Esophagus squamous epithelium (tissue), 4 donors: ENCODE data around the gene GNPAT.

ENCODE experiments used
- CTCF ChIP-seq, 6 experiments: fragments of 450-650 bp in 4 of 6; fragments of 200-600 bp in 2 of 6; sonication (generic) in 2 of 6; IDR thresholded peaks; one replicate each; pipeline ENCODE4 v1.5.1; 2016 to 2019; ENCODE audit warnings: antibody characterized with exemption in 6 of 6, mild to moderate bottlenecking in 4 of 6, moderate library complexity in 4 of 6
- POLR2A ChIP-seq, 4 donors: fragments of 450-650 bp; IDR thresholded peaks; one replicate each; pipeline ENCODE4 v1.6.1; 2017; ENCODE audit warnings: antibody characterized with exemption in 4 of 4, mild to moderate bottlenecking in 4 of 4, moderate library complexity in 3 of 4

DNA sequence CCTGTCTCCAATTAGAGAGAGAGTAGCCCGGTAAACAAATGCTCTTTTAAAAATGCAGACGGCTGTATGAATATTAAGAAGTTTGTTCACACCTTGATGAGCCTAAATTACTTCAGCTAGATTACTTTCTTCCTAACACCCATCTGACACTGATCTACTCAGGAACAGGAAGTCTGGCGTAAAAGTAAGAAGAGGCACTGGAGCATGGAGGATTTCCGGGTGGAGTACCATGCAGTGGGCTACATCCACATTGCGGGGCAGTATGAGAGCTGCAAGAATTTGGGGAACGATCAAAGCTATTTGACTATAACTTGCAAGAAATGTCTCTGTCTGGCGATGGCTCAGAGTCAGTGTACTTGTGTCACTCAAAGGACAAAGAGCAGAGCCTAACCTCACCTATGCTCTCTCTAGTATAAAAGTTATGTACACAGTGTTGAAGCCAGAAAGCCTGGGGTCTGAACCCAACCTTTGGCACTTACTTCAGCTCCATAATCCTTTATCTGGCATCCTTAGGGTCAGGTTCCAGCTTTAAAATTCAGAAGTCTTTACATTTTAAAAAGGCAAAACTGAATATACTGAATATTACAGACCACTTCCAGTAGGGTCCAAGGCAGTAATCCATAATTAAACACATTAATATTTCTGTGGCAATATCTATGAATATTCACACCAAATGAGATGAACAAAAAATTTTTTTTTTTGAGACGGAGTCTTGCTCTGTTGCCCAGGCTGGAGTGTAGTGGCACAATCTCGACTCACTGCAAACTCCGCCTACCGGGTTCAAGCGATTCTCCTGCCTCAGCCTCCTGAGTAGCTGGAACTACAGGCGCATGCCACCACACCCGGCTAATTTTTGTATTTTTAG lies 7.9 kb upstream of the GNPAT start:
- TF ChIP-seq POLR2A (IDR thresholded peaks at IDR 0.05) (no peak), CTCF (IDR thresholded peaks at IDR 0.05) (no peak)
